Measurements from ENCODE around the gene IFFO2.

DNA sequence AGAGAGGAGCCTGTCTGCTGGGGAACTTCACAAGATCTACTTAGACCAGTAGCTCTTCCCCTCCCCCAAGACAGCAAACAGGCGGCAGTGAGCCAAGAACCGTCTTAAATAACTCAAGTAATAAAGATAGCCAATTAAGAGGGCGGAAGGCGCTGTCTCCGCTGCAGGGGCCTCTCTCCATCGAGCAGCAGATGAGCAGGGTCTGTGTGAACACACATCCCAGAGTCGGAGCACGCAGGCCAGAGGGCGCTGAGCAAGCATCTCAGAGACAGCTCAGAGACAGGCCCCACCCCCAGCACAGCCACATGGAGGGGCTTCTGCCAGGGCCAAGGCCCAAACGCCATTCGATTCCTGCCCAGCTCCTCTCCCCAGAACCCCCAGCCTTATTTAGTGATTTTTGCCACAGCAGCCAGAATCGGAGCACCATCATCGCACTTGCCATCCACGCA is 11.1 kb downstream of the IFFO2 start:
- TF ChIP-seq ELF1 (IDR thresholded peaks at IDR 0.05; ENCODE audit: borderline replicate concordance, low read depth): no peak
- no peak for TF ChIP-seq SP1 (IDR thresholded peaks at IDR 0.05; ENCODE audit: low read depth)
- no peak for TF ChIP-seq CTCF (IDR thresholded peaks at IDR 0.05 in 2 of 3, conservative IDR thresholded peaks at IDR 0.05 in 1 of 3; ENCODE audit: borderline replicate concordance in 1 of 3, insufficient read depth in 1 of 3, low read depth in 2 of 3, low read length in 2 of 3)
- TF ChIP-seq POLR2A (IDR thresholded peaks at IDR 0.05; ENCODE audit: borderline replicate concordance, extremely low read depth, insufficient read depth, insufficient read length): no peak
